ENCODE results near the gene ZSWIM1.

The ZSWIM1 gene

GRCh38 chr20:45913116-45913515 lies 32.1 kb downstream of the ZSWIM1 start:
- TF ChIP-seq, protein P1, sequence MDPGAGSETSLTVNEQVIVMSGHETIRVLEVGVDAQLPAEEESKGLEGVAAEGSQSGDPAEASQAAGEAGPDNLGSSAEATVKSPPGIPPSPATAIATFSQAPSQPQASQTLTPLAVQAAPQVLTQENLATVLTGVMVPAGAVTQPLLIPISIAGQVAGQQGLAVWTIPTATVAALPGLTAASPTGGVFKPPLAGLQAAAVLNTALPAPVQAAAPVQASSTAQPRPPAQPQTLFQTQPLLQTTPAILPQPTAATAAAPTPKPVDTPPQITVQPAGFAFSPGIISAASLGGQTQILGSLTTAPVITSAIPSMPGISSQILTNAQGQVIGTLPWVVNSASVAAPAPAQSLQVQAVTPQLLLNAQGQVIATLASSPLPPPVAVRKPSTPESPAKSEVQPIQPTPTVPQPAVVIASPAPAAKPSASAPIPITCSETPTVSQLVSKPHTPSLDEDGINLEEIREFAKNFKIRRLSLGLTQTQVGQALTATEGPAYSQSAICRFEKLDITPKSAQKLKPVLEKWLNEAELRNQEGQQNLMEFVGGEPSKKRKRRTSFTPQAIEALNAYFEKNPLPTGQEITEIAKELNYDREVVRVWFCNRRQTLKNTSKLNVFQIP (CRISPR knock-in tag; IDR thresholded peaks at IDR 0.05; ENCODE audit: borderline replicate concordance, low read depth): no peak
- no peak for TF ChIP-seq SNAI2 (CRISPR knock-in tag; IDR thresholded peaks at IDR 0.05)
- TF ChIP-seq ZC3H10 (CRISPR knock-in tag; IDR thresholded peaks at IDR 0.05): no peak
- TF ChIP-seq ESRRG (CRISPR knock-in tag; IDR thresholded peaks at IDR 0.05): no peak
- TF ChIP-seq ISL1 (CRISPR knock-in tag; IDR thresholded peaks at IDR 0.05): no peak
- no peak for TF ChIP-seq TCF4 (CRISPR knock-in tag; IDR thresholded peaks at IDR 0.05; ENCODE audit: borderline replicate concordance)
- no peak for TF ChIP-seq ZFP30 (CRISPR knock-in tag; IDR thresholded peaks at IDR 0.05)
- no peak for TF ChIP-seq ARNTL (CRISPR knock-in tag; IDR thresholded peaks at IDR 0.05; ENCODE audit: borderline replicate concordance, low read depth)
- TF ChIP-seq BACH2 (CRISPR knock-in tag; IDR thresholded peaks at IDR 0.05; ENCODE audit: borderline replicate concordance): no peak
- TF ChIP-seq PPARA (CRISPR knock-in tag; IDR thresholded peaks at IDR 0.05; ENCODE audit: borderline replicate concordance): no peak
- TF ChIP-seq ZNF565 (CRISPR knock-in tag; conservative IDR thresholded peaks at IDR 0.05; ENCODE audit: low read depth): no peak
- no peak for TF ChIP-seq RARB (CRISPR knock-in tag; IDR thresholded peaks at IDR 0.05)
- no peak for TF ChIP-seq GLIS3 (CRISPR knock-in tag; IDR thresholded peaks at IDR 0.05)
- TF ChIP-seq TOX (CRISPR knock-in tag; IDR thresholded peaks at IDR 0.05; ENCODE audit: borderline replicate concordance): no peak
- ATAC-seq: no peak

DNA sequence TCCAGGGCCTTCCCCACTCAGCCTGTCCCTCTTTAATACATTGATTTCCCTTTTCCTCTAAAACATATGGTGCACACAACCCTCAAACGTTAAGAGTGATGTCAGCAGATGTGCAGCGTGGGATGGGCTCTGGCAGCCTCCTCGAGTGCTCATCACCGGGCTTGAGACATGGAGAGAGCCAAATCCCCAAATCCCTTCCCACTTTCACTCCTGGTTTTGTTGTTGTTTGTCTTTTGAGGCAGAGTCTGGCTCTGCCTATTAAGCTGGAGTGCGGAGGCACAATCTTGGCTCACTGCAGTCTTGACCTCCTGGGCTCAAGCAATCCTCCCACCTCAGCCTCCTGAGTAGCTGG lies 36.7 kb downstream of the ZSWIM1 start:
- TF ChIP-seq ZNF70 (CRISPR knock-in tag; IDR thresholded peaks at IDR 0.05) (no peak), ISL1 (CRISPR knock-in tag; IDR thresholded peaks at IDR 0.05) (no peak)
- no peak for ATAC-seq

DNA sequence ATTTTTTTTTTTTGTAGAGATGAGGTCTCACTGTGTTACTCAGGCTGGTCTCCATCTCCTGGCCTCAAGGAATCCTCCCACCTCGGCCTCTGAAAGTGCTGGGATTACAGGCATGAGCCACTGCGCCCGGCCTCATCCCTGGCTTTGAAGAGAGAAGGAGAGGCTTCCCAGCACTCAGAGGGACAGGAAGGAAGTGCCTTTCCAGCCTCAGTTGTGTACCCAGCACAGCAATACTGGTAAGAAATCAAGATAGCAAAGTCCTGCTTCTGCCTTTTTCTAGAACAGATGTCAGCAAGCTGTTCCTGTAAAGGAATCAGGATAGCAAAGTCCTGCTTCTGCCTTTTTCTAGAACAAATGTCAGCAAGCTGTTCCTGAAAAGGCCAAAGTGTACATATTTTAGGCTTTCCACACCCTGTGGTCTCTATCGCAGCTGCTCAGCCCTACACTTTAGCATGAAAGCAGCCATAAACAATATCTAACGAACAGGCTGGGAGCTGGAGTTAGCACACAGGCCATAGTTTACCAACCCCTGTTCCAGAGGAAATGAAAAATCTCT lies 37.2 kb downstream of the ZSWIM1 start:
- ATAC-seq: no peak
- TF ChIP-seq, protein P1 (CRISPR knock-in tag; IDR thresholded peaks at IDR 0.05; ENCODE audit: borderline replicate concordance, low read depth): no peak
- TF ChIP-seq BACH2 (CRISPR knock-in tag; IDR thresholded peaks at IDR 0.05; ENCODE audit: borderline replicate concordance) (no peak), ISL1 (CRISPR knock-in tag; IDR thresholded peaks at IDR 0.05) (no peak), ZNF70 (CRISPR knock-in tag; IDR thresholded peaks at IDR 0.05) (no peak), ZFP30 (CRISPR knock-in tag; IDR thresholded peaks at IDR 0.05) (no peak), PPARA (CRISPR knock-in tag; IDR thresholded peaks at IDR 0.05; ENCODE audit: borderline replicate concordance) (no peak), ZNF8 (CRISPR knock-in tag; IDR thresholded peaks at IDR 0.05) (no peak), GLIS3 (CRISPR knock-in tag; IDR thresholded peaks at IDR 0.05) (no peak), OSR1 (CRISPR knock-in tag; IDR thresholded peaks at IDR 0.05) (no peak), ARNTL (CRISPR knock-in tag; IDR thresholded peaks at IDR 0.05; ENCODE audit: borderline replicate concordance, low read depth) (no peak), RARB (CRISPR knock-in tag; IDR thresholded peaks at IDR 0.05) (no peak), SNAI2 (CRISPR knock-in tag; IDR thresholded peaks at IDR 0.05) (no peak)
- TF ChIP-seq, protein P2, sequence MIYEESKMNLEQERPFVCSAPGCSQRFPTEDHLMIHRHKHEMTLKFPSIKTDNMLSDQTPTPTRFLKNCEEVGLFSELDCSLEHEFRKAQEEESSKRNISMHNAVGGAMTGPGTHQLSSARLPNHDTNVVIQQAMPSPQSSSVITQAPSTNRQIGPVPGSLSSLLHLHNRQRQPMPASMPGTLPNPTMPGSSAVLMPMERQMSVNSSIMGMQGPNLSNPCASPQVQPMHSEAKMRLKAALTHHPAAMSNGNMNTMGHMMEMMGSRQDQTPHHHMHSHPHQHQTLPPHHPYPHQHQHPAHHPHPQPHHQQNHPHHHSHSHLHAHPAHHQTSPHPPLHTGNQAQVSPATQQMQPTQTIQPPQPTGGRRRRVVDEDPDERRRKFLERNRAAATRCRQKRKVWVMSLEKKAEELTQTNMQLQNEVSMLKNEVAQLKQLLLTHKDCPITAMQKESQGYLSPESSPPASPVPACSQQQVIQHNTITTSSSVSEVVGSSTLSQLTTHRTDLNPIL (CRISPR knock-in tag; IDR thresholded peaks at IDR 0.05; ENCODE audit: low read depth): no peak
- TF ChIP-seq, protein P3, sequence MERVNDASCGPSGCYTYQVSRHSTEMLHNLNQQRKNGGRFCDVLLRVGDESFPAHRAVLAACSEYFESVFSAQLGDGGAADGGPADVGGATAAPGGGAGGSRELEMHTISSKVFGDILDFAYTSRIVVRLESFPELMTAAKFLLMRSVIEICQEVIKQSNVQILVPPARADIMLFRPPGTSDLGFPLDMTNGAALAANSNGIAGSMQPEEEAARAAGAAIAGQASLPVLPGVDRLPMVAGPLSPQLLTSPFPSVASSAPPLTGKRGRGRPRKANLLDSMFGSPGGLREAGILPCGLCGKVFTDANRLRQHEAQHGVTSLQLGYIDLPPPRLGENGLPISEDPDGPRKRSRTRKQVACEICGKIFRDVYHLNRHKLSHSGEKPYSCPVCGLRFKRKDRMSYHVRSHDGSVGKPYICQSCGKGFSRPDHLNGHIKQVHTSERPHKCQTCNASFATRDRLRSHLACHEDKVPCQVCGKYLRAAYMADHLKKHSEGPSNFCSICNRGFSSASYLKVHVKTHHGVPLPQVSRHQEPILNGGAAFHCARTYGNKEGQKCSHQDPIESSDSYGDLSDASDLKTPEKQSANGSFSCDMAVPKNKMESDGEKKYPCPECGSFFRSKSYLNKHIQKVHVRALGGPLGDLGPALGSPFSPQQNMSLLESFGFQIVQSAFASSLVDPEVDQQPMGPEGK (CRISPR knock-in tag; IDR thresholded peaks at IDR 0.05; ENCODE audit: borderline replicate concordance): no peak

GRCh38 chr20:45918779-45919537 lies 37.9 kb downstream of the ZSWIM1 start:
- TF ChIP-seq SNAI2 (CRISPR knock-in tag; IDR thresholded peaks at IDR 0.05) (no peak), ARNTL (CRISPR knock-in tag; IDR thresholded peaks at IDR 0.05; ENCODE audit: borderline replicate concordance, low read depth) (no peak), RARB (CRISPR knock-in tag; IDR thresholded peaks at IDR 0.05) (no peak), OSR1 (CRISPR knock-in tag; IDR thresholded peaks at IDR 0.05) (no peak), ISL1 (CRISPR knock-in tag; IDR thresholded peaks at IDR 0.05) (no peak)
- no peak for ATAC-seq
